Urothelium cell line (cell line): ENCODE results near the gene MDFI.

ENCODE experiments used
- DNase-seq: peaks from one replicate; pipeline ENCODE4 v3.0.0; 2011; ENCODE audit warnings: low spot score, mixed read lengths
- FAIRE-seq: peaks from 2 replicates; lab custom pipeline; 2011; peaks lifted over from hg19 to GRCh38; lab: Jason Lieb, UNC

MDFI gene

DNA sequence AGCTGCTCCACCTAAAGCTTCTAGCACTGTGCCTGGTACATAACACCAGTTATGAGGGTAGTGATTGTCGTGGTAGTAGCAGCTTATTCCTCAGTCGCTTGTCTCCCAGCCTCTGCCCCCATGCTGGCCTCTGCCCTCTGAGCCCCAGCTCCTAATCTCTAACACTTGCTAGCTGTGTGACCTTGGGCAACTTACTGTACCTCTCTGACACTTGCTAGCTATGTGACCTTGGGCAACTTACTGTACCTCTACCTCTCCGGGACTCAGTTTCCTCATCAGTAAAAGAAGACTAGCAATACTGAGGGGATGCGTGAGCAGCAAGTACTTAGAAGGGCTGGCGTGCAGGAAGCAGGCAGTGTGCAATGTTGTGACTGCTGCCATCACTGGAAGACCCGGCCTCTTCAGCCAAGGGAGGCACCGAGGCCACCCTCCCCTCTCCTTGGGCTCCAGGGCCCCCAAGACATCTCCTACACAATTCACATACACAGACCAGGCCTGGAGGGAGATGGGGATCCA, 9.9 kb downstream of the MDFI start:
- DNase-seq = no peak
- no peak for FAIRE-seq

GRCh38 chr6:41648921-41649320, 10.7 kb downstream of the MDFI start:
- FAIRE-seq (no peak), DNase-seq (no peak)

- DNase-seq = no peak
- FAIRE-seq = no peak
Observed at GRCh38 chr6:41649596-41649995, 11.3 kb downstream of the MDFI start.

GRCh38 chr6:41650120-41650519, 11.9 kb downstream of the MDFI start:
- FAIRE-seq (no peak), DNase-seq (no peak)

DNA sequence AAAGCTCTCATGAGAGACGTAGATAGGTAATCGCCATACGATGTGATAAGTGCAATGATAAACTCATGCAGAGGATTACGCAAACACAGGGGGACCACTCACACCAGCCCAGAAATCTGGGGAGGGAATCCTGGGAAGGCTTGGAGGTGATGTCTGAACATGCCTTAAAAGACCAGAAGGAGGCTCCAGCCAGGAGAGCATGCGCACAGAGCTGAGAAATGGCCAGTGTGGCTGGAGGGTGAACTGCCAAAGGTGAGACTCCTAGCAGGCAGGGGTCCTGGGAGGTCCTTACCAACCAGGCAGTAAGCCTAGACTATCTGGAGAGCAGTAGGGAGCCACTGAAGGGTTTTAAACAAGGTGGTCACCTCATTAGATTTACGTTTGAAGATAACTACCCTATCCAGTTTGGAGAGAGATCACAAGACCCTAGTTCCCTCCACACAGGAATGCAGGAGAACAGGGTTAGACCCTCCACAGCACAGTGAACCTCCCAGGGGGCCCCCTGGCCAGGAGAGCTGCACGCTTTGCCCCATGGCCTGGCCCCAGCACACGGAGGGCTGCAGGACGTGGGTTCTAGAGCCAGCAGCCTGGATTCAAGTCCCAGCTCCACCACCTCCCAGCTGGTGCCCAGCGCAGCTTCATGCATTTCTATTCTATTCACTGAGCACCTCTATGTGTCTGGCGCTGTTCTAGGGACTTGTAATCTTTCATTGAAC, 13.1 kb downstream of the MDFI start:
- FAIRE-seq (no peak), DNase-seq (no peak)

DNA sequence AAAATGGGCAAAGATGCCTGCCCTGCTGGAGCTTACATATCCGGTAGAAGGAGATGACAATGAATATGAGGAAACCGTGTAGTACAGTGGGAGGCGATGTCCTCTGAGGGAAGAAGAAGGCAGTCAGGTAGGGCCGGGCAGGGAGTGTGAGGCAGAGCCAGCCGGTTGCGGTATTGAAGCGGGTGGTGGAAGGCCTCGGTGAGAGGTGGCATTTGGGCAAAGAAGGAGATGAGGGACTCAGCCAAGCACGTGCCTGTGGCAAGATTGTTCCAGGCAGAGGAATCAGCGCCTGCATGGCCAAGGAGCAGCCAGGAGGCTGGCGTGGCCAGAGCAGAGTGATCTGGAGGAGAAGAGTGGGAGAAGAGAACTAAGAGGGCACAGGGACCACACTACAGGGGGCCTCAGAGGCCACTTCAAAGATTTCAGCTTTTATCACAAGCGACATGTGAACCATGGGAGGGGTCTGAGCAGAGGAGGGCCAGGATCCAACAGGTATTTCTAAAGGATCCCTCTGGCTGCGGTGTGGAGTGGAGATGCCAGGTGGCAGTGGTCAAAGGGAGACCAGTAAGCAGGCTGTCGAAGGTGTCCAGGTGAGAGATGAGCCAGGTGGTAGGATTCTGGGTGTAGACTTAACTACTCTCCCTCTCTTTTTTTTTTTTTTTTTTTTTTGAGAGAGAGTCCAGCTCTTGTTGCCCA, 13.8 kb downstream of the MDFI start:
- DNase-seq (no peak), FAIRE-seq (no peak)

GRCh38 chr6:41652866-41653652, 14.8 kb downstream of the MDFI start:
- DNase-seq = no peak
- FAIRE-seq = no peak

GRCh38 chr6:41653691-41654090, 15.4 kb downstream of the MDFI start:
- no peak for FAIRE-seq

GRCh38 chr6:41654151-41654697, 16.0 kb downstream of the MDFI start:
- no peak for DNase-seq
- FAIRE-seq = no peak

More at GRCh38 chr6:41653691-41654090, 15.4 kb downstream of the MDFI start:
- DNase-seq = no peak

DNA sequence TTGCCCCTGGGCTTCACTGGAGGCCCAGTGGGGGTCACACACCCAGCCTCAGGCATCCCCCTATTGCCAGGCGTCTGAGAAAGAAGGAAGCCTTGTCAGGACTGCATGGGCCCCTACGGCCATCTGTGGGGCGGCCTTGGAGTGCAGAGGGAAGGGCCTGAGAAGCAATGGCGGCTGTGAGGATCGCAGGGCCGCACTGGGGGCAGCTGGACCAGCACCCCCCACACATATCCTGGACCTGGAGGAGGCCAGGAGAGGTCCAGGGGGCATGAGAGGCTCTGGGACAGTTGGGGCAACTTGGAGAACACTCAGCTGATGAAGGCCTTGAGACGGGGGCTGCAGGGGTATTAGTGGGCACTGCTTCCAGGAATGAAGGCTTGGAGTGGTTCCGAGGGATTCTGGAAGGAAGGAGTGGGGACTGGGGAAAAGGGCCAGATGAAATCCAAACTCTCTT, 16.5 kb downstream of the MDFI start:
- no peak for DNase-seq
- no peak for FAIRE-seq

DNA sequence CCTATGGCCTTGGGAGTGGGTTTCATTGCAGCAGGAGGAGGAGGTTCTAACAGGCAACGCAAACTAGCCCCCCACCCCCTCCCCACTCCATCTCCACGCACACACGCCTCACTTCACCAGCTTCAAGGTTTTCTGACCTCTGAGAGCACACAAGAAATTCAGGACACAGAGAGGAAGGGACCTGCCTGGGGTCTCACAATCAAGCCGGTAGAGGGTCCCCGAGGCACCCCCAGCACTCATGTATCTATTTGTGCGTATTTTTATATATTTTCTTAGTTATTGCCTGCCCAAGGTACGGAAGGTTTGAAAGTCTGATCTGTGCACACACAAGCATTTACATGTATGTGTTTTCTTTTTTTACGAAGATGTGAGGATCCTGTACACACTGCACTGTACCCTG, 16.9 kb downstream of the MDFI start:
- DNase-seq (no peak), FAIRE-seq (no peak)

- FAIRE-seq = no peak
- DNase-seq = no peak
Observed at GRCh38 chr6:41655646-41656001, 17.4 kb downstream of the MDFI start.

DNA sequence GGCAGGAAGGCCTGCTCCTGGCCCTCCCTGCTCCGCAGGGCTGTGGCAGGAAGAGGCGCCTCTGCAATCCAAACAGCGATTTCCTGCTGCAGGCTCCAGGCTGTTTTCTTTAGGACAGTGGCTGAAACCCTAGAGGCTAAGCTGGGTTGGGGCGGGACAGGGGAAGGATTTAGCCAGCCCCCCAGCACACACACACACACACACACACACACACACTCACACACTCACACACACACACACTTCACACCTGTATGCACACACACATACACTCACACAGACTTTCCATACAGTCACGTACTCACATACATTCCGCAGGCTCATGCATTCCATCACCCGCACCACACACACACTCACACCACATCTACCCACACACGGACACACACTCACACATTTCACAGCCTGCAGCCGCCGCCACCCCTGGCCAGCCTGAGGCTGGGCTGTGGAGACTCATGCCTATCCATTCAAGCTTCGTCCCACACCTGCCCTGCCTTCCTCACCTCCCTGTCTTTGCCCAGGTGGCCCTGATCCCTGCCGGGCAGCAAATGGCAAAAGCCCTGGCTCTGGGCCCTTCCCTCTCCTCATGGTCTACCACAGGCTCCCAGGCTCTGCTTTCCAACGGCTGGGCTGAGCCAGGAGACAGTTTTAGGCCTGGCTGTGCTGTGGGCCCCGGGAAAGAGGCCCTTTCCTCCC, 17.9 kb downstream of the MDFI start:
- DNase-seq = no peak
- FAIRE-seq = no peak

- DNase-seq = no peak
- peak; percentile 23 for FAIRE-seq
Observed at GRCh38 chr6:41657131-41658094, 19.1 kb downstream of the MDFI start.

DNA sequence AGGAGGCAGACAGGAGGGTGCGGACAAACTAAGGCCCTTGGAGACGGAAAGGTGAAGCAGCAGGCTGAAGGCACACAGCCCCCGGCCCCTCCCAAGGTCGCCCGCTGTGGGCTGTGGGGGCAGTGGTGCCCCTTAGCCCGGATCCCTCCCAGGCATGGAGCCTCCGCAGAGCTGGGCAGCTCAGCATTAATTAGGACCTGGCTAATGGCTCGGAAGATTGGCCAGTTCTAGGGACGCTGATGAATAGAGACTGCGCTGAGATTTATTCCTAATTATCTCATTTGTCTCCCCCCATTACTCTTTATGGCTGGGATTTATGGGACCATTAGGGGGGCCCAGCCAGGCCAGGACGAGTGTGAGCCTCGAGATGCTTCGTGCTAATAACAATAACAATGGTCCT, 20.4 kb downstream of the MDFI start:
- no peak for DNase-seq
- no peak for FAIRE-seq

GRCh38 chr6:41659935-41660334, 21.7 kb downstream of the MDFI start:
- DNase-seq (no peak), FAIRE-seq (no peak)

- FAIRE-seq (no peak), DNase-seq (no peak)
Observed at GRCh38 chr6:41663568-41663967, 25.3 kb downstream of the MDFI start.

DNA sequence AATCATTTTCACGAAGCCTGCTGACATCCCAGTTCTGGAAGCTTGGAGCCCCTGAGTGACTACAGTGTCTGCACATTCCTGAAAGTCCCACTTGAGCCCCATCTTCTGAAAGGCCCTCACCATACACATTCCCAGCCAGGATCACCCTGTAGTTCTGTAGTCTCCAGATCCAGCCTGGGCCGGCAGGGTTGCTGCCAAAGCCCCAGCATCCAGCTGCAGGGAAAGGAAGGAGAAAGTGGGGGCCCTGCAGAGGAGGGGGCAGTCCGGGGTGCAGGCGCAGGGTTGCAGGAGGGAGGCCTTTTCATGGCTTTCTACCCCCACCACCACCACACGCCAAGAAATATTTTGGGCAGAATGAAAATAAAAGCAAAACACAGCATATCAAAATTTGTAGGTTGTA, 26.0 kb downstream of the MDFI start:
- no peak for FAIRE-seq
- DNase-seq = no peak

- no peak for FAIRE-seq
- no peak for DNase-seq
Observed at GRCh38 chr6:41667195-41667594, 28.9 kb downstream of the MDFI start.

- no peak for FAIRE-seq
- DNase-seq = no peak
Observed at GRCh38 chr6:41668968-41669367, 30.7 kb downstream of the MDFI start.
